ENCODE measurements around the gene LILRB5. TPM values are rescaled to one million over a fixed set of nuclear protein-coding genes. Genes with fewer than 3 reads are reported as not detected.
"Not testable (repeated sequence)": the region's sequence is repeated elsewhere in the genome, so short reads cannot be mapped to it uniquely, and the experiment has no call there.

Gene LILRB5
- total and polyA plus RNA-seq, 4 donors: 2.7 to 48.7 (median 11.7) TPM

DNA sequence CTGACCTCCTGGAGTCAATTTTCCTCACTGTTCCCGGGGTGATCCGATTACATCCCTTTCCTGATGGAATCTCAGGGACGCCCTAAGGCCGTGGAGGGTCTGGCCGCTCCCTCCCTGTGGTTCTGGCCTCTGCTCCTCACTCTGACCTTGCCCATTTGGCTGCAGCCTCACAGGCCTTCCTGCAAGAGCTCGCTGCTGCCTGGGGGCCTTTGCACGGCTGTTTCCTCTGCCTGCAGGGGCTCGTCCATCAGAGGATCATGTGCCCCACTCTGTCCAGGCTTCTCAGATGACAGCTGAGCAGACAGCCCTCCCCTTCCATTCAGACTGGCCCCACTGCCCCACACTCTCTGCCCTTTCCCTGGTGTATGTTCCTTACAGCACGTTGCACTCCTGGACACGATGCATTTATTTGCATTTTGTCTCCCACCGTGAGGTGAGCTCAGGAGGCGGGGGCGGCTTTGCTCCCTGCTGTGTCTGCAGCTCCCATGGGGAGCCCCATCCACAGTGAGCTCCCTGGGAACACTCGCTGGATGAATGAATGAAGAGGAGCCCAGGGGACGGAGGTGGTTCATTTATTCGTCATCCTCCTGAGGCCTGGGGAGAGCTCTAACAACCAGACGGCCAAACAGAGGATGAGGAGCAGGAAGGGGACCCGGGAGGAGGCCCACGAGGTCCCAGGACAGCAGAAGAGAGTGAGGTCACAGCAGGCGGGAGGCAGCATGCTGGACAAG lies 39.4 kb downstream of the LILRB5 start:
- H3K4me3 ChIP-seq (ENCODE audit: low read length in 2 of 2): not testable (repeated sequence)
- WGBS, 2 donors: 47 to 61% methylated on average over 14 to 17 of the region's 20 CpGs

GRCh38 chr19:54216869-54217268 lies 40.2 kb downstream of the LILRB5 start:
- peak in 1 of 2 donors; percentile 16 for DNase-seq
- intact Hi-C loops (cut with DNase I): no loop called here
- Histone ChIP-seq H3K4me3 (ENCODE audit: low read length in 2 of 2) (no peak overlapping the region), H3K27ac (ENCODE audit: low read depth in 1 of 2, low read length in 2 of 2) (no peak overlapping the region), H3K4me1 (ENCODE audit: control insufficient read depth in 1 of 2, insufficient read depth in 2 of 2, low read length in 2 of 2) (no peaks in the 10 kb centered on the region), H3K36me3 (ENCODE audit: control insufficient read depth in 1 of 2, insufficient read depth in 2 of 2, low read length in 1 of 2) (no peaks in the 10 kb centered on the region), H3K9me3 (ENCODE audit: control insufficient read depth, low read length) (no peaks in the 10 kb centered on the region), H3K27me3 (ENCODE audit: control insufficient read depth in 1 of 2, insufficient read depth in 2 of 2, low read length in 1 of 2) (no peaks in the 10 kb centered on the region)
- WGBS, 2 donors: 84% methylated on average over 8 to 9 of the region's 9 CpGs
- no peak for ATAC-seq (ENCODE audit: low FRiP score)

More for the DNA sequence above, 39.4 kb downstream of the LILRB5 start:
- H3K27ac ChIP-seq (ENCODE audit: low read depth in 1 of 2, low read length in 2 of 2); ATAC-seq (ENCODE audit: low FRiP score); H3K4me1 ChIP-seq (ENCODE audit: control insufficient read depth in 1 of 2, insufficient read depth in 2 of 2, low read length in 2 of 2); intact Hi-C loops (cut with DNase I); H3K9me3 ChIP-seq (ENCODE audit: control insufficient read depth, low read length); H3K27me3 ChIP-seq (ENCODE audit: control insufficient read depth in 1 of 2, insufficient read depth in 2 of 2, low read length in 1 of 2); DNase-seq; H3K36me3 ChIP-seq (ENCODE audit: control insufficient read depth in 1 of 2, insufficient read depth in 2 of 2, low read length in 1 of 2): not testable (repeated sequence)

GRCh38 chr19:54214734-54215133 lies 42.3 kb downstream of the LILRB5 start:
- 96 to 97% methylated on average over 14 to 16 of the region's 19 CpGs for WGBS, 2 donors
- peak in 1 of 2 donors; percentile 35 for DNase-seq
- ATAC-seq (ENCODE audit: low FRiP score); H3K27ac ChIP-seq (ENCODE audit: low read depth in 1 of 2, low read length in 2 of 2); intact Hi-C loops (cut with DNase I); H3K36me3 ChIP-seq (ENCODE audit: control insufficient read depth in 1 of 2, insufficient read depth in 2 of 2, low read length in 1 of 2); H3K4me1 ChIP-seq (ENCODE audit: control insufficient read depth in 1 of 2, insufficient read depth in 2 of 2, low read length in 2 of 2); H3K4me3 ChIP-seq (ENCODE audit: low read length in 2 of 2); H3K27me3 ChIP-seq (ENCODE audit: control insufficient read depth in 1 of 2, insufficient read depth in 2 of 2, low read length in 1 of 2); H3K9me3 ChIP-seq (ENCODE audit: control insufficient read depth, low read length): not testable (repeated sequence)

GRCh38 chr19:54214217-54214616 lies 42.9 kb downstream of the LILRB5 start:
- intact Hi-C loops (cut with DNase I); ATAC-seq (ENCODE audit: low FRiP score): not testable (repeated sequence)

DNA sequence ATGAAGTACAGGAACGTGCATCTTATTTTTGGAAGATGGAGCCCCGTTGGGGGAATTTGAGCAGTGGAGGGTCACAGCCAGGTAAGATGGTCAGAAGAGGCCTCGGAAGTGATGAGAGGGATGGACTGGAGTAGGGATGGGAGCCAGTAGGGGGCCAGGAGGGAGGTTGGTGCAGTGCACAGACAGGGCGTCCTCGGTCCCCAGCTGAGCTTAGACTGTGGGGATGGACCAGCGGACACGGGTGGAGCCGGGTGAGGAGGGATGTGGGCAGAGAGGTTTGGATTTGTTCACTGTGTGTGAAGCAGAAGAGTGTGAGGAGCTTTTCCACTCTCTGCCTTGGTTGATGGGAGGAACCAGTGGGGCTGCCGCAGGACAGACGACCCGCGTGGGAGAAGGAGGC lies 45.8 kb downstream of the LILRB5 start:
- ATAC-seq (ENCODE audit: low FRiP score) (no peak), DNase-seq (peak in 1 of 2 donors; percentile 52)
- no peaks in the 10 kb centered on the region for H3K9me3 ChIP-seq (ENCODE audit: control insufficient read depth, low read length)
- H3K27me3 ChIP-seq (ENCODE audit: control insufficient read depth in 1 of 2, insufficient read depth in 2 of 2, low read length in 1 of 2): no peaks in the 10 kb centered on the region
- no peaks in the 10 kb centered on the region for H3K4me1 ChIP-seq (ENCODE audit: control insufficient read depth in 1 of 2, insufficient read depth in 2 of 2, low read length in 2 of 2)
- H3K4me3 ChIP-seq (ENCODE audit: low read length in 2 of 2): no peak overlapping the region
- H3K36me3 ChIP-seq (ENCODE audit: control insufficient read depth in 1 of 2, insufficient read depth in 2 of 2, low read length in 1 of 2): peaks cover 0 to 6% of the 10 kb centered on the region in 2 donors
- H3K27ac ChIP-seq (ENCODE audit: low read depth in 1 of 2, low read length in 2 of 2): no peak overlapping the region
- intact Hi-C loops (cut with DNase I): no loop called here
- 90 to 91% methylated on average over 12 of the region's 12 CpGs for WGBS, 2 donors

More at GRCh38 chr19:54214217-54214616, 42.9 kb downstream of the LILRB5 start:
- not testable (repeated sequence) for H3K36me3 ChIP-seq (ENCODE audit: control insufficient read depth in 1 of 2, insufficient read depth in 2 of 2, low read length in 1 of 2); H3K27ac ChIP-seq (ENCODE audit: low read depth in 1 of 2, low read length in 2 of 2); H3K4me1 ChIP-seq (ENCODE audit: control insufficient read depth in 1 of 2, insufficient read depth in 2 of 2, low read length in 2 of 2); H3K4me3 ChIP-seq (ENCODE audit: low read length in 2 of 2); H3K27me3 ChIP-seq (ENCODE audit: control insufficient read depth in 1 of 2, insufficient read depth in 2 of 2, low read length in 1 of 2); DNase-seq; H3K9me3 ChIP-seq (ENCODE audit: control insufficient read depth, low read length)
- WGBS, 2 donors: 73 to 79% methylated on average over 3 to 5 of the region's 5 CpGs

GRCh38 chr19:54209811-54210494 lies 47.1 kb downstream of the LILRB5 start:
- H3K27ac ChIP-seq (ENCODE audit: low read depth in 1 of 2, low read length in 2 of 2): peak overlapping the region in 1 of 2 donors; percentile 16
- H3K27me3 ChIP-seq (ENCODE audit: control insufficient read depth in 1 of 2, insufficient read depth in 2 of 2, low read length in 1 of 2): no peaks in the 10 kb centered on the region
- DNase-seq (peak; percentile 92 to 94), ATAC-seq (ENCODE audit: low FRiP score) (peak; percentile 62)
- H3K36me3 ChIP-seq (ENCODE audit: control insufficient read depth in 1 of 2, insufficient read depth in 2 of 2, low read length in 1 of 2): peaks cover 0 to 6% of the 10 kb centered on the region in 2 donors
- no peaks in the 10 kb centered on the region for H3K4me1 ChIP-seq (ENCODE audit: control insufficient read depth in 1 of 2, insufficient read depth in 2 of 2, low read length in 2 of 2)
- 17 to 23% methylated on average over 10 of the region's 10 CpGs for WGBS, 2 donors
- intact Hi-C loops (cut with DNase I): no loop called here
- H3K4me3 ChIP-seq (ENCODE audit: low read length in 2 of 2): no peak overlapping the region
- no peaks in the 10 kb centered on the region for H3K9me3 ChIP-seq (ENCODE audit: control insufficient read depth, low read length)

- 53 to 55% methylated on average over 22 to 24 of the region's 24 CpGs for WGBS, 2 donors
- ATAC-seq (ENCODE audit: low FRiP score) (peak; percentile 9), DNase-seq (peak in 1 of 2 donors; percentile 73)
- Histone ChIP-seq H3K36me3 (ENCODE audit: control insufficient read depth in 1 of 2, insufficient read depth in 2 of 2, low read length in 1 of 2) (peaks cover 0 to 6% of the 10 kb centered on the region in 2 donors), H3K4me3 (ENCODE audit: low read length in 2 of 2) (no peak overlapping the region), H3K27ac (ENCODE audit: low read depth in 1 of 2, low read length in 2 of 2) (peak overlapping the region in 1 of 2 donors; percentile 16), H3K4me1 (ENCODE audit: control insufficient read depth in 1 of 2, insufficient read depth in 2 of 2, low read length in 2 of 2) (no peaks in the 10 kb centered on the region), H3K27me3 (ENCODE audit: control insufficient read depth in 1 of 2, insufficient read depth in 2 of 2, low read length in 1 of 2) (no peaks in the 10 kb centered on the region), H3K9me3 (ENCODE audit: control insufficient read depth, low read length) (no peaks in the 10 kb centered on the region)
- intact Hi-C loops (cut with DNase I): no loop called here
These were observed 47.8 kb downstream of the LILRB5 start for GRCh38 chr19:54209058-54209810.

GRCh38 chr19:54208784-54209057 lies 48.4 kb downstream of the LILRB5 start:
- H3K4me3 ChIP-seq (ENCODE audit: low read length in 2 of 2): no peak overlapping the region

More at GRCh38 chr19:54208784-54209057, 48.4 kb downstream of the LILRB5 start:
- Histone ChIP-seq H3K4me1 (ENCODE audit: control insufficient read depth in 1 of 2, insufficient read depth in 2 of 2, low read length in 2 of 2) (no peaks in the 10 kb centered on the region), H3K36me3 (ENCODE audit: control insufficient read depth in 1 of 2, insufficient read depth in 2 of 2, low read length in 1 of 2) (peaks cover 0 to 6% of the 10 kb centered on the region in 2 donors), H3K27me3 (ENCODE audit: control insufficient read depth in 1 of 2, insufficient read depth in 2 of 2, low read length in 1 of 2) (no peaks in the 10 kb centered on the region), H3K9me3 (ENCODE audit: control insufficient read depth, low read length) (no peaks in the 10 kb centered on the region), H3K27ac (ENCODE audit: low read depth in 1 of 2, low read length in 2 of 2) (no peak overlapping the region)
- ATAC-seq (ENCODE audit: low FRiP score) (no peak), DNase-seq (peak in 1 of 2 donors; percentile 69)
- intact Hi-C loops (cut with DNase I): no loop called here
- WGBS, 2 donors: 73 to 76% methylated on average over 8 of the region's 8 CpGs
